GM12878 (cell line): ENCODE results near the gene SMARCC2. TPM values are rescaled to one million over a fixed set of nuclear protein-coding genes. Genes with fewer than 3 reads are reported as not detected.

ENCODE experiments used
- ATAC-seq: fragments of 200-7000 bp; cut with Tn5 transposase; 3 replicates; pipeline ENCODE4 v1.9.1; 2020; ENCODE audit warnings: mild to moderate bottlenecking, moderate library complexity
- BruUV-seq: library from RNA; stranded (reverse); fragments of 400-500 nt; replicated peaks from 2 replicates; lab custom pipeline; 2021; lab: Mats Ljungman, UMichigan
- CTCF ChIA-PET: fragments of 300-600 bp; sonication (Branson Sonifier 250); formaldehyde crosslinking; extraction: SDS; loops from one replicate; lab custom pipeline; 2021; ENCODE audit warnings: inconsistent platforms; lab: Yijun Ruan, JAX
- POLR2A ChIA-PET: fragments of 350-600 bp; formaldehyde crosslinking; extraction: SDS; loops from one replicate; lab custom pipeline; 2021; ENCODE audit warnings: inconsistent platforms; lab: Charles Lee
- RAD21 ChIA-PET: fragments of 300-600 bp; sonication (Branson Sonifier 250); formaldehyde crosslinking; loops from one replicate; lab custom pipeline; 2023; ENCODE audit warnings: antibody characterized with exemption; ENCODE audit not compliant: unreplicated experiment; lab: Charles Lee
- SMC1A ChIA-PET: fragments of 300-600 bp; sonication (Branson Sonifier 250); formaldehyde crosslinking; loops from one replicate; lab custom pipeline; 2023; ENCODE audit not compliant: unreplicated experiment, uncharacterized antibody; lab: Charles Lee
- DNase-seq: peaks from one replicate; pipeline ENCODE4 v3.0.0-alpha.2; 2011; ENCODE audit warnings: low read depth, low spot score
- FAIRE-seq: peaks from 3 replicates; lab custom pipeline; 2011; peaks lifted over from hg19 to GRCh38; lab: Jason Lieb, UNC
- H2AFZ ChIP-seq: 2 replicates; pipeline ENCODE4 v1.6.0; 2011; ENCODE audit warnings: low read depth, low read length, control low read depth; ENCODE audit not compliant: control insufficient read depth
- H3K27ac ChIP-seq: 2 replicates; pipeline ENCODE4 v1.5.1; 2011; ENCODE audit warnings: control low read depth; ENCODE audit not compliant: control insufficient read depth, insufficient read depth
- H3K27me3 ChIP-seq, 2 experiments: replicated peaks in 1 of 2; 2 replicates each; pipeline versions ENCODE4 v1.6.0 to v1.6.1; 2011; ENCODE audit warnings: low read length in 1 of 2; ENCODE audit not compliant: control insufficient read depth in 2 of 2, insufficient read depth in 2 of 2
- H3K36me3 ChIP-seq, 2 experiments: 2 replicates each; pipeline ENCODE4 v1.5.1; 2011; ENCODE audit warnings: low read length in 1 of 2; ENCODE audit not compliant: control insufficient read depth in 2 of 2, insufficient read depth in 2 of 2
- H3K4me1 ChIP-seq: 2 replicates; pipeline ENCODE4 v1.6.1; 2011; ENCODE audit warnings: mild to moderate bottlenecking, low read length, moderate library complexity, mixed read lengths; ENCODE audit not compliant: control insufficient read depth, insufficient read depth
- H3K4me2 ChIP-seq: 2 replicates; pipeline ENCODE4 v1.6.0; 2011; ENCODE audit warnings: control low read depth; ENCODE audit not compliant: control insufficient read depth, insufficient read depth
- H3K4me3 ChIP-seq: fragments of 200-600 bp; sonication (generic); 2 replicates; pipeline ENCODE4 v1.5.1; 2016
- H3K79me2 ChIP-seq: 2 replicates; pipeline ENCODE4 v1.6.0; 2011; ENCODE audit warnings: low read length; ENCODE audit not compliant: control insufficient read depth, insufficient read depth
- H3K9ac ChIP-seq: 2 replicates; pipeline ENCODE4 v1.8.0; 2011; ENCODE audit warnings: low read length, control low read depth, mixed read lengths; ENCODE audit not compliant: control insufficient read depth, insufficient read depth
- H3K9me3 ChIP-seq: replicated peaks from 3 replicates; pipeline ENCODE4 v1.5.1; 2011; ENCODE audit warnings: mild to moderate bottlenecking, low read length; ENCODE audit not compliant: control insufficient read depth, insufficient read depth
- H4K20me1 ChIP-seq: 2 replicates; pipeline ENCODE4 v1.6.0; 2011; ENCODE audit not compliant: control insufficient read depth, insufficient read depth
- CTCF ChIP-seq, 3 experiments: IDR thresholded peaks in 2 of 3; conservative IDR thresholded peaks in 1 of 3; 2 replicates each; pipeline ENCODE4 v1.5.1; 2011; ENCODE audit warnings: low read depth in 3 of 3, low read length in 3 of 3, mild to moderate bottlenecking in 3 of 3, control low read depth in 2 of 3, moderate library complexity in 2 of 3, inconsistent platforms in 1 of 3, mixed read lengths in 1 of 3; ENCODE audit not compliant: control insufficient read depth in 2 of 3, insufficient read depth in 1 of 3; ENCODE audit errors: extremely low read depth in 1 of 3
- EP300 ChIP-seq, 2 experiments: fragments of 150-350 bp in 1 of 2; IDR thresholded peaks; 2 replicates each; pipeline ENCODE4 v1.6.1; 2011 to 2012; ENCODE audit warnings: low read depth in 2 of 2, low read length in 2 of 2, borderline replicate concordance in 1 of 2, improper control_type of control experiment in 1 of 2, inconsistent platforms in 1 of 2; ENCODE audit not compliant: control insufficient read depth in 1 of 2
- ETV6 ChIP-seq, 2 experiments: fragments of 450-650 bp in 1 of 2; IDR thresholded peaks in 1 of 2; conservative IDR thresholded peaks in 1 of 2; 2 replicates each; pipeline ENCODE4 v1.6.1; 2014; ENCODE audit warnings: antibody characterized with exemption in 1 of 2, borderline replicate concordance in 1 of 2, low read depth in 1 of 2, mild to moderate bottlenecking in 1 of 2, moderate library complexity in 1 of 2
- IRF4 ChIP-seq: IDR thresholded peaks from 2 replicates; pipeline ENCODE4 v1.6.1; 2011; ENCODE audit warnings: low read depth, low read length
- KAT2A ChIP-seq: conservative IDR thresholded peaks from 2 replicates; pipeline ENCODE4 v1.6.1; 2011; ENCODE audit warnings: low read depth, low read length; ENCODE audit not compliant: control insufficient read depth
- MAX ChIP-seq: IDR thresholded peaks from 2 replicates; pipeline ENCODE4 v1.6.1; 2012; ENCODE audit warnings: low read depth, low read length, improper control_type of control experiment
- RB1 ChIP-seq: fragments of 450-650 bp; formaldehyde crosslinking; IDR thresholded peaks from 2 replicates; pipeline ENCODE4 v1.6.1; 2017; ENCODE audit warnings: mild to moderate bottlenecking, borderline replicate concordance
- RELB ChIP-seq: fragments of 450-650 bp; IDR thresholded peaks from 2 replicates; pipeline ENCODE4 v1.6.1; 2017; ENCODE audit warnings: low read depth, mild to moderate bottlenecking, moderate library complexity
- SKIL ChIP-seq: fragments of 450-650 bp; IDR thresholded peaks from 2 replicates; pipeline ENCODE4 v1.6.1; 2017; ENCODE audit warnings: mild to moderate bottlenecking, low read depth, inconsistent platforms; ENCODE audit not compliant: poor library complexity, severe bottlenecking
- TCF3 ChIP-seq: IDR thresholded peaks from 2 replicates; pipeline ENCODE4 v1.6.1; 2012; ENCODE audit warnings: low read depth, mild to moderate bottlenecking, low read length, borderline replicate concordance; ENCODE audit not compliant: insufficient read depth
- USF1 ChIP-seq: IDR thresholded peaks from 2 replicates; pipeline ENCODE4 v1.6.1; 2011; ENCODE audit warnings: borderline replicate concordance, low read depth, mild to moderate bottlenecking, moderate library complexity, mixed read lengths, low read length; ENCODE audit not compliant: insufficient read depth; ENCODE audit errors: extremely low read length
- ZNF274 ChIP-seq: IDR thresholded peaks from one replicate; pipeline ENCODE4 v1.8.0; 2011; ENCODE audit not compliant: insufficient read length, insufficient read depth
- WGBS: methylation state at CpG from one replicate; pipeline ENCODE4 v1.1.6; 2016; ENCODE audit warnings: low lambda C conversion rate; ENCODE audit not compliant: insufficient replicate concordance, insufficient coverage; ENCODE audit errors: missing lambda C conversion rate; 5-methylcytosine and 5-hydroxymethylcytosine counted together
- in situ Hi-C: fragments of 300-500 bp; cut with MboI; formaldehyde crosslinking; loops from 9 replicates; pipeline ENCODE4 v1.14.3; 2018; ENCODE audit warnings: mixed read lengths
- intact Hi-C: fragments of 100-400 bp; cut with micrococcal nuclease; formaldehyde crosslinking; loops from one replicate; pipeline ENCODE4 v1.14.2; 2022; ENCODE audit not compliant: unreplicated experiment
- polyA plus RNA-seq, 11 experiments: library from polyadenylated mRNA; depleted of rRNA in 4 of 11; unstranded in 6 of 11; stranded (reverse) in 5 of 11; fragments of >200 nt; fragmentation: Nextera tagmentation in 4 of 11; fragmentation: Illumina TruSeq in 1 of 11; extraction: Ambion mirVana in 4 of 11; extraction: Trizol in 1 of 11; gene quantifications; 1 replicate in 1 of 11; 2 replicates in 10 of 11; pipeline versions ENCODE4 v1.2.1 to v1.2.3, GENCODE V29; 2011 to 2016; ENCODE audit warnings: inconsistent platforms in 2 of 11, missing spikeins in 2 of 11, low read depth in 1 of 11
- total RNA-seq, 4 experiments: library from RNA; depleted of rRNA in 3 of 4; stranded (reverse); fragments of >200 nt in 3 of 4; fragmentation: Illumina TruSeq in 1 of 4; extraction: Trizol in 1 of 4; gene quantifications; 2 replicates each; pipeline versions ENCODE4 v1.2.1 to v1.2.3, GENCODE V29; 2013 to 2021

SMARCC2 gene
- total and polyA plus RNA-seq, 10 of the 15 experiments (the other 5 are each of a cell fraction or from before 2014, with no cell fraction given), result 13.6 to 71.2 (median 42.3) TPM

- in situ Hi-C loops (no loop called here), intact Hi-C loops (loop anchor here (2.0 to 10.0 kb wide), 3 partner anchors 131 to 517 kb away; partner anchors contain the start of genes ANKRD52, ATP5F1B and SPRYD4)
- peaks cover 21% of the 10 kb centered on the region for H3K79me2 ChIP-seq
- peak within 1 kb of the TSS; percentile 93 for H3K4me3 ChIP-seq
- peaks cover 10 to 16% of the 10 kb centered on the region in 2 experiments for H3K36me3 ChIP-seq
- 0% methylated on average over 44 of the region's 49 CpGs for WGBS
- peak within 1 kb of the TSS; percentile 98 for H3K4me2 ChIP-seq
- DNase-seq (peak; percentile 98), FAIRE-seq (peak; percentile 91), ATAC-seq (peak; percentile 93)
- H3K9me3 ChIP-seq, result no peaks in the 10 kb centered on the region
- ChIA-PET RAD21 (interaction anchor here (0.6 to 6.8 kb wide), 21 partner anchors 8 to 506 kb away, joined by 3 to 98 read pairs (median 4); partner anchors contain the start of genes MYL6, MYL6B, PA2G4 and RAB5B), CTCF (interaction anchor here (0.7 to 10.3 kb wide), 18 partner anchors 9 to 390 kb away, joined by 3 to 129 read pairs (median 4); partner anchors contain the start of genes PA2G4, RNF41, RPL41 and SMARCC2), SMC1A (interaction anchor here (0.6 to 4.8 kb wide), 13 partner anchors 9 to 509 kb away, joined by 3 to 68 read pairs (median 4); partner anchors contain the start of genes MYL6, MYL6B, PA2G4 and RNF41), POLR2A (interaction anchor here (0.5 to 4.5 kb wide), 19 partner anchors 9 to 509 kb away, joined by 3 to 56 read pairs (median 5); partner anchors contain the start of genes ANKRD52, CNPY2, MYL6 and MYL6B)
- H4K20me1 ChIP-seq, result no peaks in the 10 kb centered on the region
- H3K9ac ChIP-seq, result peak within 1 kb of the TSS; percentile 78
- H2AFZ ChIP-seq, result peak within 1 kb of the TSS; percentile 69
- H3K4me1 ChIP-seq, result peaks cover 24% of the 10 kb centered on the region
- H3K27me3 ChIP-seq, result no peaks in the 10 kb centered on the region
- H3K27ac ChIP-seq, result peak within 1 kb of the TSS; percentile 72
- TSS peak; percentile 52 for BruUV-seq
- TF ChIP-seq RELB, result no peak
- no peak for TF ChIP-seq CTCF (IDR thresholded peaks at IDR 0.05 in 2 of 3, conservative IDR thresholded peaks at IDR 0.05 in 1 of 3; ENCODE audit: control insufficient read depth in 2 of 3, extremely low read depth in 1 of 3, insufficient read depth in 1 of 3, low read depth in 3 of 3, low read length in 3 of 3)
- TF ChIP-seq IRF4, result no peak
- no peak for TF ChIP-seq KAT2A
- TF ChIP-seq ETV6 (conservative IDR thresholded peaks at IDR 0.05 in 1 of 2, IDR thresholded peaks at IDR 0.05 in 1 of 2; ENCODE audit: borderline replicate concordance in 1 of 2, low read depth in 1 of 2), result no peak
- peak; percentile 81 for TF ChIP-seq MAX
- TF ChIP-seq ZNF274, result no peak
- peak in 1 of 2 experiments; percentile 17; a peak in 1 of 4 replicates for TF ChIP-seq EP300 (IDR thresholded peaks at IDR 0.05; ENCODE audit: borderline replicate concordance in 1 of 2, control insufficient read depth in 1 of 2, low read depth in 2 of 2, low read length in 2 of 2)
- TF ChIP-seq TCF3, result no peak
- TF ChIP-seq USF1, result peak; percentile 75
- no peak for TF ChIP-seq SKIL
- TF ChIP-seq RB1, result peak; percentile 55; the same call in 1 of the 2 replicates
These were observed 61.2 kb downstream of the SMARCC2 start, which contains the start of gene ESYT1 for GRCh38 chr12:56127888-56128669. Gene ESYT1 (plus strand): TSS chr12:56128267. CDS start chr12:56128320, 53 bp downstream.
